Stomach smooth muscle (tissue), 2 donors: ENCODE measurements around the gene GABARAPL1.

ENCODE experiments used
- H3K27ac ChIP-seq: one replicate; pipeline ENCODE4 v1.7.0; 2013; ENCODE audit warnings: mild to moderate bottlenecking, low read length, inconsistent platforms
- H3K27me3 ChIP-seq, 2 donors: one replicate each; pipeline ENCODE4 v1.7.0; 2013; ENCODE audit warnings: low read length in 2 of 2; ENCODE audit not compliant: insufficient read depth in 2 of 2, control insufficient read depth in 1 of 2
- H3K36me3 ChIP-seq, 2 donors: one replicate each; pipeline ENCODE4 v1.7.0; 2013; ENCODE audit warnings: low read length in 2 of 2; ENCODE audit not compliant: control insufficient read depth in 2 of 2, insufficient read depth in 2 of 2
- H3K4me1 ChIP-seq: one replicate; pipeline ENCODE4 v1.7.0; 2013; ENCODE audit warnings: low read length; ENCODE audit not compliant: control insufficient read depth, insufficient read depth
- H3K4me3 ChIP-seq, 2 donors: one replicate each; pipeline ENCODE4 v1.7.0; 2013; ENCODE audit warnings: low read length in 2 of 2
- H3K9ac ChIP-seq, 2 donors: one replicate each; pipeline ENCODE4 v1.7.0; 2013; ENCODE audit warnings: low read length in 2 of 2, mild to moderate bottlenecking in 1 of 2
- H3K9me3 ChIP-seq, 2 donors: one replicate each; pipeline ENCODE4 v1.7.0; 2013; ENCODE audit warnings: low read length in 2 of 2; ENCODE audit not compliant: control insufficient read depth in 2 of 2
- donor health status: healthy.
- donor health status: Pancreatic carcinoma.

GABARAPL1 gene

DNA sequence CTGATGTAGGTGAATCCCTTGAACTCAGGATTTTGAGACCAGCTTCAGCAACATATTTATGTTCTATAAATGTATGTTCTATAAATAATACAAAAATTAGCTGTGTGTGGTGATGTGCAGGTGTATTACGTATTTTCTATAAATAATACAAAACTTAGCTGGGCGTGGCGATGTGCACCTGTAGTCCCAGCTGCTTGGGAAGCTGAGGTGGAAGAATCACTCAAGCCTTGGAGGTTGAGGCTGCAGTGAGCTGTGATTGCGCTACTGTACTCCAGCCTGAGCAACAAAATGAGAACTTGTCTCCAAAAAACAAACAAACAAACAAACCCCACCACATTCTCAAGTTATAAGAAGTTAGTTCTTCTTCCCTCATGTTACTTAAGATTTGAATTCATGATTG is 39.5 kb downstream of the GABARAPL1 start:
- Histone ChIP-seq H3K9ac (no peak overlapping the region), H3K27ac (no peak overlapping the region), H3K27me3 (no peaks in the 10 kb centered on the region), H3K4me3 (no peak overlapping the region), H3K9me3 (peaks cover 0 to 3% of the 10 kb centered on the region in 2 donors), H3K36me3 (no peaks in the 10 kb centered on the region), H3K4me1 (no peaks in the 10 kb centered on the region)

DNA sequence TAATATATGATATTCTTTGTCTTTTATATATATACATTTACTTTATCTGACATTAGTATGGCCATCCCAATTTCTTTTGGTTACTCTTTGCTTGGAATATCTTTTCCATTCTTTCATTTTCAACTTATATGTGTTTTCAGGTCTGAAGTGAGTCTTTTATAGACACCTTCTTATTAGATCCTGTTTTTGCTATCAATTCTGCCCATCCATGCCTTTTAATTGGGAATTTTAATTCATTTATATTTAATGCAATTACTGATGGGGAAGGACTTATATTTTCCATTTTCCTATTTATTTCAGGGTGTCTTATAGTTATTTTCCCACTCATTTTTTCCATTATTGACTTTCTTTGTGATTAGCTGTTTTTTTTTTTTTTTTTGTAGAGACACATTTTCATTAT is 43.4 kb downstream of the GABARAPL1 start:
- Histone ChIP-seq H3K4me3 (no peak overlapping the region), H3K27ac (no peak overlapping the region), H3K4me1 (no peaks in the 10 kb centered on the region), H3K27me3 (no peaks in the 10 kb centered on the region), H3K36me3 (no peaks in the 10 kb centered on the region), H3K9ac (no peak overlapping the region), H3K9me3 (peaks cover 0 to 3% of the 10 kb centered on the region in 2 donors)

DNA sequence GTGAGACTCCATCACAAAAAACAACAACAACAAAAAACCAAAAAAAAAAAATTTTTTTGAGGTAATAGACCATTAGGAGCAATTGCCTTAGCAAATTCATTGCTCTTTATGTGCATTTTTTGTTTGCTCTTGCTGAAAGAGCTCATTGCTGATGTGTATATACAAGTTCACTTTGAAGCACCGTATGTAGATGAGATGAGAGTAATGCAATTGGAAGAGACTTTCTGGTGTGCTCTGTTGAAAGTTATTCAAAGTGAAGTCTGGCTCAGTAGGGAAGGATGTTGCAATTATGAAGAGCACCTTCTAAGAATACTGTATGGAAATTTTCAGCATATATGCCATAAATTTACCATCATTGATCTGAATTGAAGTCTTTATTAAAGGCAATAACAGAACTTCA is 48.2 kb downstream of the GABARAPL1 start:
- H3K27ac ChIP-seq, result no peak overlapping the region
- no peaks in the 10 kb centered on the region for H3K9me3 ChIP-seq
- no peak overlapping the region for H3K4me3 ChIP-seq
- H3K9ac ChIP-seq, result no peak overlapping the region
- no peaks in the 10 kb centered on the region for H3K36me3 ChIP-seq
- no peaks in the 10 kb centered on the region for H3K4me1 ChIP-seq
- no peaks in the 10 kb centered on the region for H3K27me3 ChIP-seq

GRCh38 chr12:10268037-10268436 is 55.4 kb downstream of the GABARAPL1 start:
- Histone ChIP-seq H3K9ac (no peak overlapping the region), H3K4me1 (no peaks in the 10 kb centered on the region), H3K36me3 (no peaks in the 10 kb centered on the region), H3K27ac (no peak overlapping the region), H3K9me3 (no peaks in the 10 kb centered on the region), H3K4me3 (no peak overlapping the region), H3K27me3 (no peaks in the 10 kb centered on the region)

DNA sequence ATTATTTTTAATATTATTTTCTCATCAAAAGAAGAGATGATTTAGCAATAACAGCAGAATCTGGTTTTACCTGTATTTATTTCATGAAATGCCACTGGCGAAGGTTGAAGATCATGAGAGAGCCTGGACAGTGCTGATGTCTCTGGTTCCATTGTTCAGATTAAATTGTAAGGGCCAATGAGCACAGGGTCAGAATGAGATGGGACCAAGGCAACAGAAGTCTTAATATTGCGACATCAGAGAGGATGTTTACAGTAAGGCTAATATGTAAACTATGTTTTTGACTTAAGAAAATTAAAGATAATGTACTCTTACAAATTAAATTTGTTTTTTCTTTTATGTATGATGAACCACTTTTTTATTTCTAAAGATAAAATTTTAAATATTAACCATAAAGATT is 59.8 kb downstream of the GABARAPL1 start:
- H3K27me3 ChIP-seq, result no peaks in the 10 kb centered on the region
- no peaks in the 10 kb centered on the region for H3K4me1 ChIP-seq
- H3K9me3 ChIP-seq, result no peaks in the 10 kb centered on the region
- H3K27ac ChIP-seq, result no peak overlapping the region
- no peak overlapping the region for H3K4me3 ChIP-seq
- no peak overlapping the region for H3K9ac ChIP-seq
- H3K36me3 ChIP-seq, result no peaks in the 10 kb centered on the region
